GM12873 (cell line): Measurements from ENCODE around the gene LRP6.

Experiments used
- CTCF ChIP-seq: IDR thresholded peaks from 2 replicates; pipeline ENCODE4 v1.5.1; 2012; ENCODE audit warnings: low read depth, mild to moderate bottlenecking, moderate library complexity, low read length, control low read depth; ENCODE audit not compliant: insufficient read depth; ENCODE audit errors: missing control alignments

Gene LRP6

DNA sequence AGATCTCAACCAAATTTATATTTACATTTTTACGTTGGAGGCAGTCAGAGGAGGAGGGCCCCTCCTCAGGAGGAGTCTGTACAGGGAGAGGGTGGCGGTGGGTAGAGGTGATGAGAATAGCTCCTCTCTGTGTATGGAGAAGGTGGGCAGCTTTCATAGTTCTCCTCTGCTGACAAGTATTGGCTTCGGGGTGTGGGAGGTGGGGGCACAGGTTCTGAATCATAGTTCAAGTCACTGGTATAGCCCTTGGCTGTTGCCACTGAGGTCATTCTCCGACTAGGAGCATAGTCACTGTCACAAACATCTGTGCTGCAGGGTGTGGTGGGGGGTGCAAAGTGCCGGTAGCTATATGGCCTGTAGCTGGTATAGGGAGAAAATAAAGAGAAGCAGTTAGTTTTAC lies 145.8 kb downstream of the LRP6 start:
- TF ChIP-seq CTCF = no peak

DNA sequence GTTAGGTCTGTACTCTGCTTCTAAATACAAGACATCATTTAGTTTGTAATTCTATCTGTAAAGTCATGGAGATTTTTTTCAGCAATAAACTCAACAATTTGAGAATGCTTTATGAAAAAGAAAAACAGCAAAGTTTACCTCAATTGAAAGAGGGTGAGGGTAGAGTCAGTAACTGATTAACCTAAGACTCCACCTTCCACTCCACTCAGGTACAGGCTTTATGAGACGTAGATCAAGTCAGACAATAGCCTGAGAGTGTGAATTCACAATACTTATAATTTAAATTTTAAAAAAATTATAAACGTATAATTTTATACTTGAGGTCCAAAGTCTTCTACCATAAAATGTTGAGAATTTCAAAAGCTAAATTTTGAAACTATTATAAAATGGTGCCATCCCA lies 150.2 kb downstream of the LRP6 start:
- TF ChIP-seq CTCF = no peak

- TF ChIP-seq CTCF = no peak
Measured at GRCh38 chr12:12115514-12115913, 151.3 kb downstream of the LRP6 start.

GRCh38 chr12:12108441-12109058 lies 158.3 kb downstream of the LRP6 start:
- no peak for TF ChIP-seq CTCF

DNA sequence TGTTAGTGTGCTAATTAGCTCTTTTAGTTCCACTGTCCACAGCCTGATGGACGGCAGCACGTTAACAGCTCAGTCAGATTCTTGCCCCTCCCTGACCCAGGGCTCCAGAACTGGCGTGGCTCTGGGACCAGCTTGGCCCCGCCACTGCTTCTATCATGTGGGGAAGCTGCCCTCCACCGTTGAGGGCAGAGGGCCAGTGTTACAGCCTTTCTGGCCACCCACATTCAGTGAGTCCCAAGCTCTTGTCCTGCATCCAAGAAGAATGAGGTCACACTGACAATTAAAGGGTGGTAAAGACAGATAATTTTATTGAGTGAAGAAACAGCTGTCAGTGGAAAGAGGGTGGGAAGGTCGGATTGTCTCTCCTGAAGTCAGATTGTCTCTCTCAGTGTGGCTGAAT lies 159.2 kb downstream of the LRP6 start:
- no peak for TF ChIP-seq CTCF

- TF ChIP-seq CTCF = no peak
Measured at GRCh38 chr12:12099102-12099501, 167.7 kb downstream of the LRP6 start.

DNA sequence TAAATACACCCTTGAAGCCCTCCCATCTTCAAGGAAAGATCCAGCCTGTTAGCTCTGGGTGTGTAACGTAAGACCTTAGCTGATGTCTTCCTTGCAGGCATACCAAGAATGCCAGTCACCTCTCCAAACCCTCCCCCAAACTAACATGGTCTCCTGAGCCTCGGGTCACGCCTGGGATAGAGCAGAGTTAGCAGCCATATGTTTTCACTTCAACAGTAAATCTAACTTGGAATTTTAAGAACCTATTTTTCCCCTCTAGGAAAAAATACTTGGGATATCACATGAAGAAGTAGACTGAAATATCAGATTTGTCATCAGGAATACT lies 168.2 kb downstream of the LRP6 start:
- no peak for TF ChIP-seq CTCF
